AG09309 (cell line): ENCODE measurements around the gene NCOR2.

Experiments used
- DNase-seq: peaks from one replicate; pipeline ENCODE4 v3.0.0-alpha.2; 2010; ENCODE audit warnings: low read depth
- H3K4me3 ChIP-seq: 2 replicates; pipeline ENCODE4 v1.5.1; 2011; ENCODE audit warnings: mild to moderate bottlenecking, low read depth, low read length, moderate library complexity; ENCODE audit not compliant: control insufficient read depth
- TF ChIP-seq, protein P1 (sequence below): IDR thresholded peaks from 2 replicates; pipeline ENCODE4 v1.5.1; 2011; ENCODE audit warnings: mild to moderate bottlenecking, low read depth, low read length, inconsistent platforms; ENCODE audit not compliant: insufficient read depth, control insufficient read depth; ENCODE audit errors: missing control alignments

Gene NCOR2

GRCh38 chr12:124538194-124539082 lies 29.0 kb downstream of the NCOR2 start:
- no peak for DNase-seq
- no peak overlapping the region for H3K4me3 ChIP-seq
- TF ChIP-seq, protein P1, sequence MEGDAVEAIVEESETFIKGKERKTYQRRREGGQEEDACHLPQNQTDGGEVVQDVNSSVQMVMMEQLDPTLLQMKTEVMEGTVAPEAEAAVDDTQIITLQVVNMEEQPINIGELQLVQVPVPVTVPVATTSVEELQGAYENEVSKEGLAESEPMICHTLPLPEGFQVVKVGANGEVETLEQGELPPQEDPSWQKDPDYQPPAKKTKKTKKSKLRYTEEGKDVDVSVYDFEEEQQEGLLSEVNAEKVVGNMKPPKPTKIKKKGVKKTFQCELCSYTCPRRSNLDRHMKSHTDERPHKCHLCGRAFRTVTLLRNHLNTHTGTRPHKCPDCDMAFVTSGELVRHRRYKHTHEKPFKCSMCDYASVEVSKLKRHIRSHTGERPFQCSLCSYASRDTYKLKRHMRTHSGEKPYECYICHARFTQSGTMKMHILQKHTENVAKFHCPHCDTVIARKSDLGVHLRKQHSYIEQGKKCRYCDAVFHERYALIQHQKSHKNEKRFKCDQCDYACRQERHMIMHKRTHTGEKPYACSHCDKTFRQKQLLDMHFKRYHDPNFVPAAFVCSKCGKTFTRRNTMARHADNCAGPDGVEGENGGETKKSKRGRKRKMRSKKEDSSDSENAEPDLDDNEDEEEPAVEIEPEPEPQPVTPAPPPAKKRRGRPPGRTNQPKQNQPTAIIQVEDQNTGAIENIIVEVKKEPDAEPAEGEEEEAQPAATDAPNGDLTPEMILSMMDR = no peak

GRCh38 chr12:124537525-124538193 lies 29.8 kb downstream of the NCOR2 start:
- no peak overlapping the region for H3K4me3 ChIP-seq
- TF ChIP-seq, protein P1 = no peak
- no peak for DNase-seq

DNA sequence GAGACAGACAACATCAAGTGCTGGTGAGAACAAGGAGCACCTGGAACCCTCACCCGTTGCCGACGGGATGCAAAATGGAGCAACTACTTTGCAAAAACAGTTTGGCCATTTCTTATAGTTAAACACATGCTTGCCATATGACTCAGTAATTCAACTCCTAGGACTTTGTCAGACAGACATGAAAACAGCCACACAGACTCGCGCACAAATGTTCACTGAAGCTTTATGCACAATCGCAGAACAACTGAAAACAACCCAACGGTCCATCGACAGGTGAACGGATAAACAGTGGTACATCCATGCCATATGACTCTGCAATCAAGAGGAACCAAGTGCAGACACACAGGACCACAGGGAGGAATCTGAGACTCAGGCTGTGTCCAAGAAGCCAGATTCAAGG lies 30.8 kb downstream of the NCOR2 start:
- DNase-seq = no peak
- H3K4me3 ChIP-seq = no peak overlapping the region
- TF ChIP-seq, protein P1 = no peak

- TF ChIP-seq, protein P1 = no peak
- no peak for DNase-seq
Observed at GRCh38 chr12:124534776-124535740, 32.4 kb downstream of the NCOR2 start.

DNA sequence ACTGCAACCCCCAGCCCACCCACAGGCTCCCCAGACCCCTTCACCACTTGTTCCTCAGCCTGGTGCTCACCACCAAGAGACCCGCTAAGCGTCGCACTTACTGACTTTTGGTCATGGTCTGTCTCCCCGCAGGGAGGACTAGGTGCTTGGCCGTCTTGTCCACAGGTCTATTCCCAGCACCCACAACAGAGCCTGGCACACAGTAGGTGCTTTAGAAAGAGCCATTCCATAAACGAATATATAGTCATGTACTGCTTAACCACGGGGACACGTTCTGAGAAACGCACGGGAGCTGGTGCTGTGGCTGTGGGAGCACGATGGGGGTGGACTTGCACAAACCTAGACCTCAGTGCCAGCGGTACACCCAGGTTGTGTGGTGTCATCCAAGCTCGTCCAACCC lies 34.0 kb downstream of the NCOR2 start:
- no peak for DNase-seq
- no peak overlapping the region for H3K4me3 ChIP-seq
- TF ChIP-seq, protein P1 = no peak

More at GRCh38 chr12:124534776-124535740, 32.4 kb downstream of the NCOR2 start:
- H3K4me3 ChIP-seq = no peak overlapping the region

- no peak for DNase-seq
- no peak overlapping the region for H3K4me3 ChIP-seq
- TF ChIP-seq, protein P1 = no peak
Observed at GRCh38 chr12:124532967-124533366, 34.4 kb downstream of the NCOR2 start.
